OCI-LY3 (cell line): ENCODE measurements around the gene GABRG2.

ENCODE experiments used
- H2AFZ ChIP-seq: fragments of 200-600, 300-600 bp; shearing (Covaris generic); 2 replicates; pipeline ENCODE4 v1.6.0; 2014; ENCODE audit warnings: antibody characterized with exemption, low read depth, low read length
- H3K27ac ChIP-seq: fragments of 200-600, 300-600 bp; sonication (generic); 2 replicates; pipeline ENCODE4 v1.5.1; 2014; ENCODE audit warnings: mild to moderate bottlenecking, low read length, moderate library complexity, mixed read lengths
- H3K27me3 ChIP-seq: fragments of 200-600, 300-600 bp; sonication (generic); 2 replicates; pipeline ENCODE4 v1.6.1; 2014; ENCODE audit warnings: low read depth, low read length, mixed read lengths
- H3K36me3 ChIP-seq: fragments of 200-600, 300-600 bp; sonication (generic); replicated peaks from 2 replicates; pipeline ENCODE3; 2014; ENCODE audit warnings: low read depth, low read length, mixed read lengths
- H3K4me1 ChIP-seq: fragments of 300-600, 200-600 bp; sonication (generic); 2 replicates; pipeline ENCODE4 v1.6.1; 2014; ENCODE audit warnings: low read length, mixed read lengths
- H3K4me2 ChIP-seq: fragments of 200-600, 300-600 bp; sonication (generic); 2 replicates; pipeline ENCODE4 v1.6.1; 2014; ENCODE audit warnings: low read length, mixed read lengths
- H3K4me3 ChIP-seq: fragments of 300-600, 200-600 bp; sonication (generic); 2 replicates; pipeline ENCODE4 v1.5.1; 2014; ENCODE audit warnings: antibody characterized with exemption, mild to moderate bottlenecking, low read length, moderate library complexity
- H3K79me2 ChIP-seq: fragments of 300-600, 200-600 bp; shearing (Covaris generic); 2 replicates; pipeline ENCODE4 v1.6.1; 2014; ENCODE audit warnings: mild to moderate bottlenecking, low read length, mixed read lengths
- H3K9ac ChIP-seq: fragments of 300-600, 200-600 bp; shearing (Covaris generic); 2 replicates; pipeline ENCODE4 v1.6.0; 2014; ENCODE audit warnings: mild to moderate bottlenecking, low read length, moderate library complexity
- H3K9me3 ChIP-seq: fragments of 200-600, 300-600 bp; shearing (Covaris generic); 2 replicates; pipeline ENCODE4 v1.6.1; 2014; ENCODE audit warnings: low read length, mixed read lengths; ENCODE audit not compliant: insufficient read depth
- H4K20me1 ChIP-seq: fragments of 200-600, 300-600 bp; sonication (generic); 2 replicates; pipeline ENCODE4 v1.6.1; 2016; ENCODE audit warnings: low read length, mixed read lengths; ENCODE audit not compliant: insufficient read depth
- EZH2phosphoT487 ChIP-seq: fragments of 200-600 bp; shearing (Covaris generic); IDR thresholded peaks from 2 replicates; pipeline ENCODE4 v1.6.1; 2018; ENCODE audit warnings: antibody characterized with exemption, mixed run types, low read depth
- TF ChIP-seq, protein P1 (sequence below): fragments of 200-600, 300-600 bp; sonication (generic); IDR thresholded peaks from 2 replicates; pipeline ENCODE4 v1.5.1; 2014; ENCODE audit warnings: antibody characterized with exemption, low read length, low read depth

GABRG2 gene

DNA sequence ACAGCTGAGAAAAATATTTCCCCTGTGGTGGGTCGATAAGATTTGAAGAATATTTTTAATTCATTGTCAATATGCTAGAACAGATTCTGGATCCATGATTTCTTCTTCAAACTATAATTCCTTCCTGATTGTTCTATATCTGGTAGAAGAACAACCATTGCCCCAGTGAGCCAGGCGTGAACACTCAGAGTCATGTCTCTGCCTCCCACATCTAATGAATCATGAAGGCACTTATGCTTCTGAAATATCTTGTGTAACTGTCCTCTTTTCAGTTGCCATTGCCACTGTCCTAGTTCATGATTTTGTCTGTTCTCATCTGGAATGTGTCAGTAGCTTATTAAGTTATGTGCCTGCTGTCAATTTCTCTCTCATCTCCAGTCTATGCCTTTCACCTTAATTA lies 40.0 kb downstream of the GABRG2 start:
- Histone ChIP-seq H3K9me3 (no peaks in the 10 kb centered on the region), H4K20me1 (no peaks in the 10 kb centered on the region), H3K27me3 (no peaks in the 10 kb centered on the region), H3K4me2 (no peak overlapping the region), H3K4me1 (no peaks in the 10 kb centered on the region), H3K79me2 (no peaks in the 10 kb centered on the region), H2AFZ (no peak overlapping the region), H3K4me3 (no peak overlapping the region), H3K27ac (no peak overlapping the region), H3K36me3 (no peaks in the 10 kb centered on the region), H3K9ac (no peak overlapping the region)
- TF ChIP-seq EZH2phosphoT487, result no peak
- TF ChIP-seq, protein P1, sequence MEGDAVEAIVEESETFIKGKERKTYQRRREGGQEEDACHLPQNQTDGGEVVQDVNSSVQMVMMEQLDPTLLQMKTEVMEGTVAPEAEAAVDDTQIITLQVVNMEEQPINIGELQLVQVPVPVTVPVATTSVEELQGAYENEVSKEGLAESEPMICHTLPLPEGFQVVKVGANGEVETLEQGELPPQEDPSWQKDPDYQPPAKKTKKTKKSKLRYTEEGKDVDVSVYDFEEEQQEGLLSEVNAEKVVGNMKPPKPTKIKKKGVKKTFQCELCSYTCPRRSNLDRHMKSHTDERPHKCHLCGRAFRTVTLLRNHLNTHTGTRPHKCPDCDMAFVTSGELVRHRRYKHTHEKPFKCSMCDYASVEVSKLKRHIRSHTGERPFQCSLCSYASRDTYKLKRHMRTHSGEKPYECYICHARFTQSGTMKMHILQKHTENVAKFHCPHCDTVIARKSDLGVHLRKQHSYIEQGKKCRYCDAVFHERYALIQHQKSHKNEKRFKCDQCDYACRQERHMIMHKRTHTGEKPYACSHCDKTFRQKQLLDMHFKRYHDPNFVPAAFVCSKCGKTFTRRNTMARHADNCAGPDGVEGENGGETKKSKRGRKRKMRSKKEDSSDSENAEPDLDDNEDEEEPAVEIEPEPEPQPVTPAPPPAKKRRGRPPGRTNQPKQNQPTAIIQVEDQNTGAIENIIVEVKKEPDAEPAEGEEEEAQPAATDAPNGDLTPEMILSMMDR, result no peak

DNA sequence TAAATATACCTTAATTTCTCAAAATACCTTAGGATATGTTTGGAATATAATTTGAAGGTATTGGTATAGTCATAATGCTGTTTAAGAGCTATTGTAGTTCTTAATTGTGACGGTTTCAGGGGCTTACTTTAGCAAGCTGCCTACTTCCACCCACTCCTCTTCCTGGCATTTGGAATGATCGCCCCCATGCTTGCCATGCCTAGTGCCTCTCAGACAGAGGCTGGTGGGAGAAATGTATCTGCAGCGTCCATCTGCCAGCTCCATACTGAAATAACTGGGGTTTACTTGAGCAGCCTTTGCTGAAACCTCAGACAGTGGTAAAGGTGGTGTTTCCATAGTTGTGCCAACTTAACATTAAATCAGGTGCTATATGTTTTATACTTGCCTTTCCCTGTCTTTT lies 52.2 kb downstream of the GABRG2 start:
- no peaks in the 10 kb centered on the region for H4K20me1 ChIP-seq
- H3K4me2 ChIP-seq, result no peak overlapping the region
- no peak overlapping the region for H3K27ac ChIP-seq
- H3K79me2 ChIP-seq, result no peaks in the 10 kb centered on the region
- H3K36me3 ChIP-seq, result no peaks in the 10 kb centered on the region
- no peaks in the 10 kb centered on the region for H3K27me3 ChIP-seq
- H3K9ac ChIP-seq, result no peak overlapping the region
- H2AFZ ChIP-seq, result no peak overlapping the region
- no peak for TF ChIP-seq EZH2phosphoT487
- TF ChIP-seq, protein P1, result no peak
- H3K4me3 ChIP-seq, result no peak overlapping the region
- no peaks in the 10 kb centered on the region for H3K4me1 ChIP-seq
- H3K9me3 ChIP-seq, result no peaks in the 10 kb centered on the region

DNA sequence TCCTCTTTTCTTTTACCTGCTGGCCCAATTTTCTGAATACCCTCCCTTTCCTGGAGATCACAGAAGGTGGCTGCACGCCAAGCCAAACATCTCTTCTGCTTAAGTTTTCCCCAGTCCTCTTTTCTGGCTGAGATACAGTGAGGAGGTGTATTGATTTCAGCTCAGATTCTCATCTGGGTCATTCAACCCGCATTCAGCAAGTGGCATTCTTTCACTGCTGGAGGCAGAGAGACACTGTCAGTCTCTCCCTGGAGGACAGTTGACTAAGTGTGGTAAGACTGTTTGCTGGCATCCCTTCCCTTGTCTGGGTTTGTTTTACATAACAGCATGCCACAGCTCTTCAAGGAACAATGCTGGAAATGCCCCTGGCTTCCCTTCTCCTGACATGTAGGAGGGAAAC lies 60.5 kb downstream of the GABRG2 start:
- H3K9me3 ChIP-seq, result no peaks in the 10 kb centered on the region; the same call in 1 of the 2 replicates

DNA sequence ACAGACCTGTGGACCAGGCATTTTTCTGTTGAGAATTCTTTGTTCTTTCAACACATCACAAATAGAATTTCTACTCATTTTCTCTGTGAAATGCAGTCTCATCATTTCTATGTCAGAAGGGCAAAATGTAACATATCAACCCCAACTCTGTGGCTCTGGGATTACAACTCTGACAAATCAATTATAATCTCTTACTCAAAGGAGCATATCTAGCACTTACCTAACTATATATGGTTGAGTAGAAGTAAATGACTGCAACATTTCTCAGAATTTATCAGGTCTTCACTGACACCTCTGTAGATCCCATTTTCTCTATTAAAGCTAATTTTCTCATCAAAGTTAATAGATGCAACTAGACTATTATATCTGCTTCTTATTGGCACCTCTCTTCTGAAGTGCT lies 64.8 kb downstream of the GABRG2 start:
- no peak overlapping the region for H2AFZ ChIP-seq
- TF ChIP-seq, protein P1, result no peak
- no peak for TF ChIP-seq EZH2phosphoT487
- no peak overlapping the region for H3K4me3 ChIP-seq
- H3K79me2 ChIP-seq, result no peaks in the 10 kb centered on the region
- H4K20me1 ChIP-seq, result no peaks in the 10 kb centered on the region
- H3K9me3 ChIP-seq, result no peaks in the 10 kb centered on the region; the same call in 1 of the 2 replicates
- H3K4me1 ChIP-seq, result no peaks in the 10 kb centered on the region
- no peak overlapping the region for H3K4me2 ChIP-seq
- H3K36me3 ChIP-seq, result no peaks in the 10 kb centered on the region
- no peak overlapping the region for H3K9ac ChIP-seq
- H3K27me3 ChIP-seq, result no peaks in the 10 kb centered on the region
- no peak overlapping the region for H3K27ac ChIP-seq

More for the DNA sequence above, 60.5 kb downstream of the GABRG2 start:
- H3K4me3 ChIP-seq, result no peak overlapping the region
- no peaks in the 10 kb centered on the region for H3K79me2 ChIP-seq
- H3K4me2 ChIP-seq, result no peak overlapping the region
- H3K27ac ChIP-seq, result no peak overlapping the region
- no peak for TF ChIP-seq EZH2phosphoT487
- TF ChIP-seq, protein P1, result no peak
- no peak overlapping the region for H3K9ac ChIP-seq
- H3K4me1 ChIP-seq, result no peaks in the 10 kb centered on the region
- H2AFZ ChIP-seq, result no peak overlapping the region
- H3K36me3 ChIP-seq, result no peaks in the 10 kb centered on the region
- no peaks in the 10 kb centered on the region for H4K20me1 ChIP-seq
- no peaks in the 10 kb centered on the region for H3K27me3 ChIP-seq
